ENCODE data around the gene NCLN.

DNA sequence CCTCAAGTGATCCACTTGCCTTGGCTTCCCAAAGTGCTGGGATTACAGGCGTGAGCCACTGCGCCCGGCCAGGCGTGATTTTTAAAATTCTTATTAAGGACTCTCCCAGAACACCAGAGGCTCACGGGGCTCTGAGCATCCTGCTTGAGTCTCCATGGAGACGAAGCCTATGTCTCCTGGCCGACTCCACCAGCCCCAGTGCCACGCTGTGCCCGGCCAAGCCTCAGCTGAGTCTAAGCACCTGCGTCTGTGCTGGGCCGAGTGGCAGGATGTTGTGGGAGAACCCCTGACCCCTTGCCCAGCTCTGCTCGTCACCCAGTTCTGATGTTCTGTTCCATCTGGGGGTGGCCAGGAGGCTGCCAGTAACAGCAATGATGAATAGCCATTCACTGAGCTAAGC is 34.8 kb downstream of the NCLN start:
- TF ChIP-seq, protein P1, sequence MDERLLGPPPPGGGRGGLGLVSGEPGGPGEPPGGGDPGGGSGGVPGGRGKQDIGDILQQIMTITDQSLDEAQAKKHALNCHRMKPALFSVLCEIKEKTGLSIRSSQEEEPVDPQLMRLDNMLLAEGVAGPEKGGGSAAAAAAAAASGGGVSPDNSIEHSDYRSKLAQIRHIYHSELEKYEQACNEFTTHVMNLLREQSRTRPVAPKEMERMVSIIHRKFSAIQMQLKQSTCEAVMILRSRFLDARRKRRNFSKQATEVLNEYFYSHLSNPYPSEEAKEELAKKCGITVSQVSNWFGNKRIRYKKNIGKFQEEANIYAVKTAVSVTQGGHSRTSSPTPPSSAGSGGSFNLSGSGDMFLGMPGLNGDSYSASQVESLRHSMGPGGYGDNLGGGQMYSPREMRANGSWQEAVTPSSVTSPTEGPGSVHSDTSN (CRISPR knock-in tag; IDR thresholded peaks at IDR 0.05; ENCODE audit: low read depth), result no peak
- TF ChIP-seq, protein P1 (tag; conservative IDR thresholded peaks at IDR 0.05; ENCODE audit: low read depth), result no peak
- TF ChIP-seq, protein P2, sequence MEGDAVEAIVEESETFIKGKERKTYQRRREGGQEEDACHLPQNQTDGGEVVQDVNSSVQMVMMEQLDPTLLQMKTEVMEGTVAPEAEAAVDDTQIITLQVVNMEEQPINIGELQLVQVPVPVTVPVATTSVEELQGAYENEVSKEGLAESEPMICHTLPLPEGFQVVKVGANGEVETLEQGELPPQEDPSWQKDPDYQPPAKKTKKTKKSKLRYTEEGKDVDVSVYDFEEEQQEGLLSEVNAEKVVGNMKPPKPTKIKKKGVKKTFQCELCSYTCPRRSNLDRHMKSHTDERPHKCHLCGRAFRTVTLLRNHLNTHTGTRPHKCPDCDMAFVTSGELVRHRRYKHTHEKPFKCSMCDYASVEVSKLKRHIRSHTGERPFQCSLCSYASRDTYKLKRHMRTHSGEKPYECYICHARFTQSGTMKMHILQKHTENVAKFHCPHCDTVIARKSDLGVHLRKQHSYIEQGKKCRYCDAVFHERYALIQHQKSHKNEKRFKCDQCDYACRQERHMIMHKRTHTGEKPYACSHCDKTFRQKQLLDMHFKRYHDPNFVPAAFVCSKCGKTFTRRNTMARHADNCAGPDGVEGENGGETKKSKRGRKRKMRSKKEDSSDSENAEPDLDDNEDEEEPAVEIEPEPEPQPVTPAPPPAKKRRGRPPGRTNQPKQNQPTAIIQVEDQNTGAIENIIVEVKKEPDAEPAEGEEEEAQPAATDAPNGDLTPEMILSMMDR (IDR thresholded peaks at IDR 0.05 in 2 of 3, conservative IDR thresholded peaks at IDR 0.05 in 1 of 3; ENCODE audit: insufficient read depth in 2 of 3, low read depth in 1 of 3, low read length in 3 of 3), result no peak
- TF ChIP-seq POLR2A (conservative IDR thresholded peaks at IDR 0.05), result no peak
- no peak for TF ChIP-seq EHMT2 (IDR thresholded peaks at IDR 0.05)
- no peak for TF ChIP-seq CCNT2 (IDR thresholded peaks at IDR 0.05; ENCODE audit: borderline replicate concordance, extremely low read depth, insufficient read length, low read depth, low read length)
- TF ChIP-seq, protein P3, sequence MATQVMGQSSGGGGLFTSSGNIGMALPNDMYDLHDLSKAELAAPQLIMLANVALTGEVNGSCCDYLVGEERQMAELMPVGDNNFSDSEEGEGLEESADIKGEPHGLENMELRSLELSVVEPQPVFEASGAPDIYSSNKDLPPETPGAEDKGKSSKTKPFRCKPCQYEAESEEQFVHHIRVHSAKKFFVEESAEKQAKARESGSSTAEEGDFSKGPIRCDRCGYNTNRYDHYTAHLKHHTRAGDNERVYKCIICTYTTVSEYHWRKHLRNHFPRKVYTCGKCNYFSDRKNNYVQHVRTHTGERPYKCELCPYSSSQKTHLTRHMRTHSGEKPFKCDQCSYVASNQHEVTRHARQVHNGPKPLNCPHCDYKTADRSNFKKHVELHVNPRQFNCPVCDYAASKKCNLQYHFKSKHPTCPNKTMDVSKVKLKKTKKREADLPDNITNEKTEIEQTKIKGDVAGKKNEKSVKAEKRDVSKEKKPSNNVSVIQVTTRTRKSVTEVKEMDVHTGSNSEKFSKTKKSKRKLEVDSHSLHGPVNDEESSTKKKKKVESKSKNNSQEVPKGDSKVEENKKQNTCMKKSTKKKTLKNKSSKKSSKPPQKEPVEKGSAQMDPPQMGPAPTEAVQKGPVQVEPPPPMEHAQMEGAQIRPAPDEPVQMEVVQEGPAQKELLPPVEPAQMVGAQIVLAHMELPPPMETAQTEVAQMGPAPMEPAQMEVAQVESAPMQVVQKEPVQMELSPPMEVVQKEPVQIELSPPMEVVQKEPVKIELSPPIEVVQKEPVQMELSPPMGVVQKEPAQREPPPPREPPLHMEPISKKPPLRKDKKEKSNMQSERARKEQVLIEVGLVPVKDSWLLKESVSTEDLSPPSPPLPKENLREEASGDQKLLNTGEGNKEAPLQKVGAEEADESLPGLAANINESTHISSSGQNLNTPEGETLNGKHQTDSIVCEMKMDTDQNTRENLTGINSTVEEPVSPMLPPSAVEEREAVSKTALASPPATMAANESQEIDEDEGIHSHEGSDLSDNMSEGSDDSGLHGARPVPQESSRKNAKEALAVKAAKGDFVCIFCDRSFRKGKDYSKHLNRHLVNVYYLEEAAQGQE (IDR thresholded peaks at IDR 0.05; ENCODE audit: borderline replicate concordance), result no peak
- TF ChIP-seq, protein P3 (CRISPR knock-in tag; IDR thresholded peaks at IDR 0.05; ENCODE audit: low read depth), result no peak
- no peak for TF ChIP-seq MED1 (CRISPR knock-in tag; IDR thresholded peaks at IDR 0.05; ENCODE audit: borderline replicate concordance)
- TF ChIP-seq, protein P4, sequence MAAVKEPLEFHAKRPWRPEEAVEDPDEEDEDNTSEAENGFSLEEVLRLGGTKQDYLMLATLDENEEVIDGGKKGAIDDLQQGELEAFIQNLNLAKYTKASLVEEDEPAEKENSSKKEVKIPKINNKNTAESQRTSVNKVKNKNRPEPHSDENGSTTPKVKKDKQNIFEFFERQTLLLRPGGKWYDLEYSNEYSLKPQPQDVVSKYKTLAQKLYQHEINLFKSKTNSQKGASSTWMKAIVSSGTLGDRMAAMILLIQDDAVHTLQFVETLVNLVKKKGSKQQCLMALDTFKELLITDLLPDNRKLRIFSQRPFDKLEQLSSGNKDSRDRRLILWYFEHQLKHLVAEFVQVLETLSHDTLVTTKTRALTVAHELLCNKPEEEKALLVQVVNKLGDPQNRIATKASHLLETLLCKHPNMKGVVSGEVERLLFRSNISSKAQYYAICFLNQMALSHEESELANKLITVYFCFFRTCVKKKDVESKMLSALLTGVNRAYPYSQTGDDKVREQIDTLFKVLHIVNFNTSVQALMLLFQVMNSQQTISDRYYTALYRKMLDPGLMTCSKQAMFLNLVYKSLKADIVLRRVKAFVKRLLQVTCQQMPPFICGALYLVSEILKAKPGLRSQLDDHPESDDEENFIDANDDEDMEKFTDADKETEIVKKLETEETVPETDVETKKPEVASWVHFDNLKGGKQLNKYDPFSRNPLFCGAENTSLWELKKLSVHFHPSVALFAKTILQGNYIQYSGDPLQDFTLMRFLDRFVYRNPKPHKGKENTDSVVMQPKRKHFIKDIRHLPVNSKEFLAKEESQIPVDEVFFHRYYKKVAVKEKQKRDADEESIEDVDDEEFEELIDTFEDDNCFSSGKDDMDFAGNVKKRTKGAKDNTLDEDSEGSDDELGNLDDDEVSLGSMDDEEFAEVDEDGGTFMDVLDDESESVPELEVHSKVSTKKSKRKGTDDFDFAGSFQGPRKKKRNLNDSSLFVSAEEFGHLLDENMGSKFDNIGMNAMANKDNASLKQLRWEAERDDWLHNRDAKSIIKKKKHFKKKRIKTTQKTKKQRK (IDR thresholded peaks at IDR 0.05; ENCODE audit: borderline replicate concordance, low read depth, low read length), result no peak
- TF ChIP-seq POLR2AphosphoS5 (IDR thresholded peaks at IDR 0.05; ENCODE audit: control insufficient read depth, insufficient read depth, low read depth, low read length), result no peak
- TF ChIP-seq, protein P5, sequence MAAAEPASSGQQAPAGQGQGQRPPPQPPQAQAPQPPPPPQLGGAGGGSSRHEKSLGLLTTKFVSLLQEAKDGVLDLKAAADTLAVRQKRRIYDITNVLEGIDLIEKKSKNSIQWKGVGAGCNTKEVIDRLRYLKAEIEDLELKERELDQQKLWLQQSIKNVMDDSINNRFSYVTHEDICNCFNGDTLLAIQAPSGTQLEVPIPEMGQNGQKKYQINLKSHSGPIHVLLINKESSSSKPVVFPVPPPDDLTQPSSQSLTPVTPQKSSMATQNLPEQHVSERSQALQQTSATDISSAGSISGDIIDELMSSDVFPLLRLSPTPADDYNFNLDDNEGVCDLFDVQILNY (CRISPR knock-in tag; IDR thresholded peaks at IDR 0.05), result no peak
- no peak for TF ChIP-seq KAT7 (CRISPR knock-in tag; IDR thresholded peaks at IDR 0.05; ENCODE audit: borderline replicate concordance)
- no peak for TF ChIP-seq MCM3 (IDR thresholded peaks at IDR 0.05)
- TF ChIP-seq MEIS2 (IDR thresholded peaks at IDR 0.05; ENCODE audit: partially characterized antibody), result no peak
- TF ChIP-seq, protein P6, sequence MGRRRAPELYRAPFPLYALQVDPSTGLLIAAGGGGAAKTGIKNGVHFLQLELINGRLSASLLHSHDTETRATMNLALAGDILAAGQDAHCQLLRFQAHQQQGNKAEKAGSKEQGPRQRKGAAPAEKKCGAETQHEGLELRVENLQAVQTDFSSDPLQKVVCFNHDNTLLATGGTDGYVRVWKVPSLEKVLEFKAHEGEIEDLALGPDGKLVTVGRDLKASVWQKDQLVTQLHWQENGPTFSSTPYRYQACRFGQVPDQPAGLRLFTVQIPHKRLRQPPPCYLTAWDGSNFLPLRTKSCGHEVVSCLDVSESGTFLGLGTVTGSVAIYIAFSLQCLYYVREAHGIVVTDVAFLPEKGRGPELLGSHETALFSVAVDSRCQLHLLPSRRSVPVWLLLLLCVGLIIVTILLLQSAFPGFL (CRISPR knock-in tag; IDR thresholded peaks at IDR 0.05), result no peak
